Activated CD4-positive, alpha-beta T cell treated with anti-CD3 and anti-CD28 coated beads, Interleukin-10, Interleukin-2, amounts not matched to agents 100 ng/mL and 50 ng/mL, durations not matched to agents 16 hours and 8 hours (primary cell): Measurements from ENCODE around the gene AMBP.
"Not testable (repeated sequence)": the region's sequence is repeated elsewhere in the genome, so short reads cannot be mapped to it uniquely, and the experiment has no call there.

Experiments
- DNase-seq: peaks from one replicate; pipeline ENCODE4 v3.0.0-alpha.2; 2020

AMBP gene

DNA sequence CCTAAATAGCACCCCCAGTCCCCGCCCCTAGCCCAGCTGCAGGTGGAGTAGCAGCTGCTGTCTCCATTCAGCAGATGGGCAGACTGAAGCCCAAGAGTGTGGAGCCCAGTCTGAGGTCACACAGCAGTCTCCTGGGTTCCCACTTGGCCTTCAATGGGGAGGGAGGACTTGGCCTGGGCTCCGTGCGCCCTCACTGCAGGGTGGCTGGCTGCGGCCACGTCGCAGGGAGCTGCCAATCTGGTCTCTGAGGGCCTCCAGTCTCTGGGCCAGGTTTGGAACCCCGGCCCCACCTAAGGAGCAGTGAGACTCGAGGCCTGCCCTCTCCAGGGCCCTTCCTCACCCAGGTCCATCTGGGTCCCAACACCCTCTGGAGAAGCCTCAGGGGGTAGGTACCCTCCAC lies 13.6 kb upstream of the AMBP start:
- DNase-seq, result no peak

- DNase-seq, result no peak
These were observed 12.7 kb upstream of the AMBP start for GRCh38 chr9:114090798-114091197.

GRCh38 chr9:114089206-114089840 lies 11.2 kb upstream of the AMBP start:
- DNase-seq, result no peak

DNA sequence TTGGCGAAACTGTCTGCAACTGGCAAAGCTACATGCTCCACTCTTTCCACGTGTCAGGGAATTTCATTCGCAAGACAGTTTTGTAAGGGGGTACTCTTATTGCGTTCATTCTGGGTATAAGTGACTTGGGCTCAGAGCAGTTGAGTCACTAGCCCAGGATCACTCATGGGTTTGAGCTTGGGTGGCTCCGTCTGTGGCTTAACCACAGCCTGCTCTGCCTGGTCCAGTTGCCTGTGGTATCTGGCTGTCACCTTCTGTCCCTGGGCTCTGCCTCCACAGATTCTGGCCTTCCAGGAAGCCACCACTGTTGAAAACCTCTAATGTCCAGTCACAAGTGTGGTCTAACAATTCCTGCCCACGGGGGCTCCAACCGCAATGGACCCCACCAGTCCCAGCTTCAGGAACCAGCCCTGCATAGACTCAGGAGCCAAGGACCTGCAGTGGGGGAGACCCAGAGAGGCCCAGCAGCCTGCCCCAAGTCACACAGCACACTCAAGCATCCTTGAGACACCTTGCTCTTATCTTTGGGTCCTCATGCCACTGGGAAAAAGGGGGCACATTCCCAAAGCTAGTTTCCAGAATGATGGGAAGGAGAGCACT lies 10.6 kb upstream of the AMBP start:
- no peak for DNase-seq

DNA sequence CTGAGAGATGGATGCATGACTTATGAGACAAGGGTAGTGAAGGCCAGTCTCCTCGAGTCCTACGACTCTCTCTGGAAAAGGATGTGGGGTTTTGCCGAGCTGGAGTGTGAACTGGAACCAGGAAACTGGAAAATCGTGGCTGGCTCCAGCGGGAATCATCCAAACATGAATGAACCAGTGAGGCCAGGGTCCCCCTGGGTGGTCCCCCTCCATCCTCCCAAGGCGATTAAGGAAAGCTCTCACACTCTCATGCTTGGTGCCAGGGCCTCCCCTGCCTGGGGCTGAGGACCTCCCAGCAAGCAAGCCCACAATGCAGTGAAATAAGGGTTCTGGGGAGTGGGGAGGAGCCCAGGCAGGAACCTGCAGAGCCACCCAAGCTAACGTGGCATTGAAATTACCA lies 9.6 kb upstream of the AMBP start:
- no peak for DNase-seq

DNA sequence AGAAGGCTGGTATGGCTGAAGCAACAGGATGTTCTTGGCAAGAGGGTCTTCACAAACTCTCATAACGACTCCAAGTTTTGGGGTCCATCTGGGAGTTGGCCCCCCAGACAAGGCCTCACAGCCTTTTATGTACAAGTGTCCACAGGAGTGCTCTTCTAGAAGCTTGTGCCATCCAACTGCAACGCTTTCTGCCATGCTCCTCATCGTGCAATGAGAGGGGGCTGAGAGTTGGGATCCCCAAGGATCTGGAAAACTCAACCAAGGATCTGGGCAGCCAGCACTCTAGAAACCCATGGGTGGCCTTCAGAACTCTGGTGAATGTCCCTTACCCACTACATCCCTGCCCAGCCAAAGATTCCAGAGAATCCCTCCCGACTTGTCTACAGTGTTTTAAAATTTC lies 8.5 kb upstream of the AMBP start:
- no peak for DNase-seq

DNA sequence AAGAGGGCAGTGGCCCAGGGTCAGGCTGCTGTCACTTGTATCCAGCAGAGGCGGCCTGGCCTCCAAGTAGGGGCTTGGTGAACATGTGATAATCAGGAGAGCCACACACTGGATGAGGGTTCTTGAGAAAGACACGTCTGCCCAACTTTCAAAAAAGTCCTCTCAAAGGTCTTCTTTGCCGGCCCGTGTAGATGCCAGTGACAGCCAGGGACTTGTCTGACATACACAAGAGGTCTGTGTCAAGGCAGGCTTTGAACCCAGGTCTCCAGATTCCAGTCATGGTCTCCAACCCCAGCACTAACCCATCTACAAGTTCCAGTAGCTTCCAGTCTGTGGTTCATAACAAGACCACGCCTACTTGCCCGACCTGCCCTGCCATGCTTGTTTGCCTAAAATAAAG lies 7.9 kb upstream of the AMBP start:
- no peak for DNase-seq

DNA sequence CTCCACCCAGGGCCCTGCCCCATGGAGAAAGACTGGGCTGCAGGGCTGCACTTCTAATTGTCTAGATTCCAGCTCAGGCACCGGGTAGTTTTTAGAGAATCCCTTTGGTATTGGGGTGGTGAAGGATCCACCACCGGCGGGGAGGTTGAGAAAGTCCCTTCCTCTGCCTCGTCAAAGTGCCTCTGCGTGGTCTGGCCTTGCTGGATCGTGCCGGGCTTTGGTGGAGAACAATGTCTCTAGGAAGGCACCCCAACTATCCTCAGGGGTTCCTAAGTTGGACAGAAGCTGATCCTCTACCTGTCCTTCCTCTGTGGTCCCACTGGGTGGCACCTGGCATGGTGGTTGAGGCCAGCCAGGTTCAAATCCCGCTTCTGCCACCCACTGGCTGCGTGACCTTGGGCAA lies 7.3 kb upstream of the AMBP start:
- DNase-seq, result no peak

- DNase-seq, result no peak
These were observed 6.4 kb upstream of the AMBP start for GRCh38 chr9:114084282-114085073.

DNA sequence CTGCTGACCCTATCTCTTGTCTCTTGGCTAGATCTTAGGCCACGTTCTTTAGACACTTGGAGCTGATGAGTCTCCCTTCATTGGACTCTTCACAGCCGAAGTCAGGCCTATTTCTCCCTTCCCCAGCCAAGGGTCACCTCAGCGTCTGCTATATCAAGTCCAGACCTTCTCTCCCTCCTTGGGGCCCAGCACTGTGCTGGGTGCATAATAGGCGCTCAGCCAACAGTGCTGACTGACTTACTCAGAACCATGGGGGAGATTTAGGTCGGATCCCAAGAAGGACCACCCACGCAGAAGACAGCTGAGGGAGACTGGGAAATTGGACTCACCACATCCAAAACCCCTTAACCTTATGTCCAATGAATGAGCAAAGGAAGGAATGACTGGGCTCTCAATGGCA lies 5.6 kb upstream of the AMBP start:
- no peak for DNase-seq

- not testable (repeated sequence) for DNase-seq
These were observed 4.8 kb upstream of the AMBP start for GRCh38 chr9:114082763-114083412.

DNA sequence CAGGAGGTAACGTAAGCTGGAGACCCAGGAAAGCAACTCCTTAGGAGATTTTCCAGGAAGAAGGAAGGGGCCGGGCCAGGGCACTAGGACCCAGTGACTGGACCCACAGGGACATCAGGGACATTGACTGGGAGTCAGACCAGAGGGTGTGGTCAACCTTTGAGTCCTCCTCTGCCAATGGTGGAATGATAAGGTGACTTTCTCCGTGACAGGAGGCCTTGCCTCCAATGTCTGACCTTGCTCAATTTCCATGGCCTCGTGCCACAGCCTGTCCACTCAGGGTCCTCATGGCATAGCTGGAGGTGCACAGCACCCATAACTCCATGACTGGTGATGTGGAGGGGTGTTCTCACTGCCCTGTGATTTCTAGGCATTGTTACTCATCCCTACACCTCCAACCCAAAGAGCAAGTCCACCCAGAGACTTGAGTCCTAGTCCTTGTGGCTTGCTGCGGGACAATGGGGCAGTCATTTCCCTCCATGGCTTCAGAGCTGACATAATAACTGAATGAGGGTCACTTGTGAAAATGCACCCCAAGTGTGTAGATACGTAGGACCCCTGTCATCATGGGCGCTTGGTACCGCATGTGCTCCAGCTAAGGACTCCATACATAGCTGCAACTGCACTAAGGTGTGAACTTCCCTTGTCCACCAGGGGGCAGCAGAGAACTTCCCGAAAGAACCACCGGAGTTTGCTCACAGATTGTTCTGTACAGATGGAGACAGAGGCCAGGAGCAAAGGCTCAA lies 4.1 kb upstream of the AMBP start:
- DNase-seq, result peak; percentile 85

GRCh38 chr9:114081441-114082016 lies 3.4 kb upstream of the AMBP start:
- DNase-seq, result no peak

DNA sequence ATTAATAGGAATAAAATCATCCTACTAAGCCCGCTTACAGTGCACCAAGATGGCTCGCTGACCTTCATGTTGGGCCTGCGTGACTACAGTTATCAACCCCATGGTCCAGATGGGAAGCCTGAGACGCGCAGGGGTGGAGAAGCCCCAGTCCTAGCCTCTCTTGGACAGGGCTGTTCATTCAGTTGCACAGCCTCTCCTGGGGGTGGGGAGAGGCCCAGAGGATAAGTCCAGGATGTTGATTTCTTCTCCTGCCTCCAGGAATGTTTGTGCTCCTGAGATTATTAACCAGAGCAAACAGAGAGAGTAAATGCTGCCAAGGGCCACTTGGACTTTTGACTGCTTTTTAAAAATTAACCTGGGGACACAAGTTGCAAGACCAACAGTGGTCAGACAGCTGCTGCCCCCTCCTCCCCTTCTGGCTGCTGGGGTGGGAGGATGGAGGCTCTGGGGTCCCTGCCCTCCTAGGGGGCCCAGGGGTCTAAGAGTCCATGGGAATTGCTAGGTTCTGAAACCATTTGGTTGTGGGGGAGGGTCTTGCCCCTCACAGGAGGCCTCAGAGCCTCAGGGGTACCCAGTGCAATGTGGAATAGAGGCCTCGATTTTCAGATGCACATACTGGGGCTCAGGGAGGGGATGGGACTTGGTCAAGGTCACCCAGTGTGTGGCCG lies 2.8 kb upstream of the AMBP start:
- no peak for DNase-seq

GRCh38 chr9:114080195-114080772 lies 2.2 kb upstream of the AMBP start:
- no peak for DNase-seq

DNA sequence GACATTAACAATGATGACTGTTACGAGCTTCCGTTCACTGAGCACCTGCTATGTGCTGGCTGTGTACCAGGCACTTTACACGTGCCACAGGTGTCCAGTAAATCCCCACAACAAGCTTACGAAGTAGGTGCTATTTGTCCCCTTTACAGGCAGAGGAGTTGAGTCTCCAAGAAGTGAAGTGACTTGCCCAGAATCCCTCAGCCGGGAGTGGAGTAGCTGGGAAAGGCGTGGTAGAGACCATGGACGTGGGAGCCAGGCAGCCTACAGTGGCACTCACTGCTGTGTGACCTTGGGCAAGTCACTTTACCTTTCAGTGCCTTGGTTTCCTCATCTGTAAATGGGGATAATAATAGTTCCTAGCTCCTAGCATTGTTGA lies 669 bp upstream of the AMBP start:
- DNase-seq, result no peak

DNA sequence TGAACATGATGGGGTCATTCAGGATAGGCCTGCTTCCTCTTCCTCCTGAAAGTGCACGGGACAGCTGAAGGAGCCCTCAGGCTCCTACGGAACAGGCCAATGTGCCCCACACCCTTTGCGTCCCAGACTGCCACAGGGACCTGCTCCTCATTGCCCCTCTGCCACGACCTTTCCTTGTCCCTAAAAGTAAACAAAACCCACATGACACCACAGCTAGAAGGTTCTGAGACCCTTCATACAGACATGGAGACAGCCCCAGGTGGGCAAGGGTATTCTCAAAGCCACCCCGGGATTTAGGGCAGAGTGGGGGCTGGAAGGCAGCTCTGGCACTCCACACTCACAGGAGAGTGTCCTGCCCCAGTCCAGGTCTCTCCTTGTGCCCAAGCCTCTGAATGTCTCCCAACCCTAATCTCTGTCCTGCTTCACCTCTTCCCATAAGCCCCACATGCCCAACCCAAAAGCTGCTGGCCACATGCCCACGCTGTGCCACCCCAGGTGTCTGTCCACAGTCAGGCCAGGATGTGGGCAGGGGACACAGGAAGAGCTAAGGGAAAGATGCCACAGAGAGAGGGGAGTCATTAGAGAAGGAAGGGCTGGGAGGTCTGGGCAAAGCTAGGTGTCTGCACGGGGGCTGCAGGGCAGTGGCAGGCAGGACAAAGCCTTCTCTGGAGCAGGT lies 800 bp downstream of the AMBP start:
- no peak for DNase-seq

- DNase-seq, result no peak
These were observed 1.6 kb downstream of the AMBP start for GRCh38 chr9:114076237-114077161.

DNA sequence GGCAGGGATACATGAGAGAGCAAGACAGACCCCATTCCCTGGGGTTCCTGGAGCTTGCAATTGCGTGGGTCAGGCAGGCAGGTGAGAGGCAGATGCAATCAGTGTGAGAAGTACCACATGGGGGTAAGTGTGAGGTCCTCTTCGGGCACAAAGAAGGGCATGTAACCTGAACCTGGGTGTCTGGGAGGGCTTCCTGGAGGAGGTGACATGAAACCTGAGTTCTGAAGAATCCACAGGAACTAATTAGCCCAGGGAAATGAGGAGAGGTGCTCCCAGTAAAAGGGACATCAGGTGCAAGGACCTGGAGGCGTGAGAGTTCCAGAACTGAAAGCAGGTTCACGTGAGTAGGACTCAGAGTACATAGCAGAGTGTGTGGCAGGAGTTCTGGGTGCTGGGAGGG lies 2.5 kb downstream of the AMBP start:
- no peak for DNase-seq
